MV-4-11 (cell line): Measurements from ENCODE around the gene GCLM.
A peak's percentile ranks its signal among the peaks of the same experiment; 100 is the strongest.

ENCODE experiments used
- DNase-seq: peaks from one replicate; lab custom pipeline; 2025; lab: John Stamatoyannopoulos, UW

The GCLM gene

DNA sequence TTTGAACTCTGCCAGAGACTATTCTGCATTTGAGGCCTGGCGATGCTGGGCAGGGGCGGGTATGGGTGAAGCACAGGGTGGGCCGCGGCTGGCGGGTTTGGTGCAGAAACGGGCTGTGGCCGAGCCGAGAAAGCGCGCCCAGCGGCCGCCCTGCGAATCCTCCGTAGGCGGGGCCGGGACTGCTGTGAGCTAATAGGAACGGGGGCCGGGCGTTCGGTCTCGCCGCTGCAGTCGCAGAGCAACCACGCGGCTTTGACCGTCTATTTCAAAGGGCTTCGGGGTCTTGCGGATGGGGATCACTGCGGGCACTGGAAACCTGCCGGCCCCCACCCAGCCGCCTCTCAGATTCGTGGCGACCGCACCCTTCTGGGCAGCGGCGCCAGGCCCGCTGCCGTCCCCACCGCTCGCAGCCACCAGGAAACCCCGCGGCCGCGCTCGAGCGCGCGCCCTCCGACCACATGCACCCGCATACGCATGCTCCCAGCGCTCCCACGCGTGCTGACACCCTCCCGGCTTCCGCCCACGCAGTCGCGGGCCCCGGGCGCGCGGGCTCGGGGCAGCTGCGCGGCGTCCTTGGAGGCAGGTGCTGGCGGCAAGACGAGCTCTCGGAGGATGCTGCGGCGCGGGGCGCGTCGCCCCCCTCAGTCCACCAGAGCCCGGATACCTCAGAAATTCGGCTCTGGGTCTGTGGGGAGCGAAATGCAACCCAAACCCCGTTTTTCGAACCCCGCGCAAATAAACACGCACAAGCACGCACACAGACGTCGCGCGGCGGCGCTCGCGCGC is 62.8 kb downstream of the GCLM start:
- DNase-seq, result peak; percentile 82

- DNase-seq, result no peak
Observed at GRCh38 chr1:93845538-93846205, 63.6 kb downstream of the GCLM start.

GRCh38 chr1:93844262-93845045 is 64.8 kb downstream of the GCLM start:
- DNase-seq, result peak; percentile 72

DNA sequence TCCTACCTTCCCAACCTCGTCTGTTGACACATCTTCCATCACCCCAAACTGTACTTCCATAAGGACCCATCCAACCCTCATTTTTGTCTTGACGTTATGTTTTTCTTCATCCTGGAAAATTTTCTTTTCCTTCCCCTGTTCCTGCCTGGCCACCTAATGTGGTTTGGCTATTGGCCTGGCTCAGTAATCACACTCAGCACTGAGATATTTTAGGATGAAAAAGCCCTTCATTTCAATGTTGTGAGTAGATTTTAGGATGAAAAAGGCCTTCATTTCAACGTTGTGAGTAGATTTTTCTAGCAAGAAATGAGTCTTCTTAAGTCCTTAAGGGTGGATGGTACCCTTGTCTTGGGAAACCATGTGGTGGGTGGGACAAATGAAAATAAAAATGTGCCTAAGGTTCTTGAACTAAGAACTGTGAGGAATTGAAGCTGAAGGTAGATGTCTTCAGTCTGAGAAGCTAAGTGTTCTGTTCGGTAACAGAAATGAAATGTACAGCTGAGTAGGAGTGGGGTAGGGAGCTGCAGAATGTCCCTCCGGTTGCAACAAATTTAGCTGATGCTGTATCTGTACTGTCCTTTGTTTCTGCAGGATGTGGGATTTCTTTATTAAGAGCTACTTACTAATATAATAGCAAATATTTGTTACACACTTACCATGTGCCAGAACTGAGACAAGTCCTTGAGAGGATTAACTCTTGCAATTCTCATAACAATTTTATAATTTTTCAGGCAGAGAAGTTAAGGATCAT is 66.3 kb downstream of the GCLM start:
- no peak for DNase-seq

GRCh38 chr1:93841771-93842170 is 67.5 kb downstream of the GCLM start:
- no peak for DNase-seq

- DNase-seq, result no peak
Observed at GRCh38 chr1:93840956-93841482, 68.2 kb downstream of the GCLM start.

DNA sequence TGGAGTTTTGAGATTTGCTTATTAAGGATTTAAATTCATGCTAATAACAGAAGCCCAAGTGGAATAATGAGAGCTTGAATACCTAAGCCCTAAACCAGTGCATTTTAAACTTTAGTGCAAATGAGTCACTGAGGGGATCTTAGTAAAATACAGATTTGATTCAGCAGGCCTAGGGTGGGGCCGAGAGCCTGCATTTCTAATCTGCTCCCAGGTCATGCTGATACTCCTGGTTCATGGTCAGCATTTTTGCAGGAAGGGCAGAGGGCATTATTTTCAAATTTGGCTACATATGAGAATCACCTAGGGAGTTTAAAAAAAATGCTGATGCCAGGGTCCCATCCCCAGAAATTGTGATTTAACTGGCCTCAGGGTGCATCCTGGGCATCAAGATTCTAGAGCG is 69.5 kb downstream of the GCLM start:
- no peak for DNase-seq

- peak; percentile 85 for DNase-seq
Observed at GRCh38 chr1:93839307-93839706, 69.9 kb downstream of the GCLM start.

GRCh38 chr1:93837961-93838360 is 71.3 kb downstream of the GCLM start:
- no peak for DNase-seq
